SK-N-SH treated with all-trans-retinoic acid at 6 μM for 48 hours (cell line): Measurements from ENCODE around the gene CTR9.

Source experiments
- ATAC-seq: fragments of 200-7000 bp; cut with Tn5 transposase; 3 replicates; pipeline ENCODE4 v1.9.1; 2020; ENCODE audit warnings: mild to moderate bottlenecking, moderate library complexity
- ARNTL ChIP-seq: fragments of 450-650 bp; formaldehyde crosslinking; IDR thresholded peaks from 2 replicates; pipeline ENCODE4 v1.5.0; 2020; ENCODE audit warnings: low read depth, mild to moderate bottlenecking, moderate library complexity, borderline replicate concordance
- CREB5 ChIP-seq: fragments of 250-450 bp; sonication (Bioruptor Pico); IDR thresholded peaks from 2 replicates; pipeline ENCODE4 v1.5.1; 2020; ENCODE audit warnings: low read depth, mild to moderate bottlenecking, moderate library complexity
- CSDC2 ChIP-seq: fragments of 250-450 bp; sonication (Bioruptor Pico); IDR thresholded peaks from 2 replicates; pipeline ENCODE4 v1.5.0; 2020; ENCODE audit warnings: mild to moderate bottlenecking, moderate library complexity
- GLIS3 ChIP-seq: fragments of 250-450 bp; sonication (Bioruptor Pico); IDR thresholded peaks from 2 replicates; pipeline ENCODE4 v1.5.0; 2020; ENCODE audit warnings: mild to moderate bottlenecking, moderate library complexity
- ISL1 ChIP-seq: fragments of 250-450 bp; sonication (Bioruptor Pico); IDR thresholded peaks from 2 replicates; pipeline ENCODE4 v2.1.2; 2022; ENCODE audit warnings: mild to moderate bottlenecking, moderate library complexity
- OSR1 ChIP-seq: fragments of 250-450 bp; sonication (Bioruptor Pico); IDR thresholded peaks from 2 replicates; pipeline ENCODE4 v1.8.0; 2022; ENCODE audit warnings: moderate library complexity, mild to moderate bottlenecking, inconsistent platforms
- PATZ1 ChIP-seq: fragments of 250-450 bp; sonication (Bioruptor Pico); IDR thresholded peaks from 2 replicates; pipeline ENCODE4 v1.8.0; 2020; ENCODE audit warnings: mild to moderate bottlenecking, moderate library complexity, borderline replicate concordance
- TCF4 ChIP-seq: fragments of 250-450 bp; sonication (Bioruptor Pico); IDR thresholded peaks from 2 replicates; pipeline ENCODE4 v1.8.0; 2021; ENCODE audit warnings: mild to moderate bottlenecking, moderate library complexity, borderline replicate concordance
- TOX ChIP-seq: fragments of 250-450 bp; sonication (Bioruptor Pico); IDR thresholded peaks from 2 replicates; pipeline ENCODE4 v1.8.0; 2021; ENCODE audit warnings: mild to moderate bottlenecking, moderate library complexity, borderline replicate concordance
- TSHZ2 ChIP-seq: fragments of 250-450 bp; sonication (Bioruptor Pico); IDR thresholded peaks from 2 replicates; pipeline ENCODE4 v1.5.0; 2020; ENCODE audit warnings: mild to moderate bottlenecking, moderate library complexity
- ZC3H10 ChIP-seq: fragments of 250-450 bp; sonication (Bioruptor Pico); IDR thresholded peaks from 2 replicates; pipeline ENCODE4 v1.5.1; 2021; ENCODE audit warnings: mild to moderate bottlenecking, moderate library complexity
- ZFP3 ChIP-seq: fragments of 250-450 bp; sonication (Bioruptor Pico); IDR thresholded peaks from 2 replicates; pipeline ENCODE4 v1.5.0; 2020; ENCODE audit warnings: mild to moderate bottlenecking, moderate library complexity
- ZNF8 ChIP-seq: fragments of 450-650 bp; formaldehyde crosslinking; IDR thresholded peaks from 2 replicates; pipeline ENCODE4 v1.5.0; 2020; ENCODE audit warnings: mild to moderate bottlenecking, moderate library complexity
- TF ChIP-seq, protein P1 (sequence below): fragments of 250-450 bp; sonication (Bioruptor Pico); IDR thresholded peaks from 2 replicates; pipeline ENCODE4 v1.8.0; 2021; ENCODE audit warnings: low read depth, mild to moderate bottlenecking, moderate library complexity, borderline replicate concordance
- TF ChIP-seq, protein P2 (sequence below): fragments of 250-450 bp; sonication (Bioruptor Pico); IDR thresholded peaks from 2 replicates; pipeline ENCODE4 v1.5.1; 2021; ENCODE audit warnings: mild to moderate bottlenecking, moderate library complexity

Gene CTR9

DNA sequence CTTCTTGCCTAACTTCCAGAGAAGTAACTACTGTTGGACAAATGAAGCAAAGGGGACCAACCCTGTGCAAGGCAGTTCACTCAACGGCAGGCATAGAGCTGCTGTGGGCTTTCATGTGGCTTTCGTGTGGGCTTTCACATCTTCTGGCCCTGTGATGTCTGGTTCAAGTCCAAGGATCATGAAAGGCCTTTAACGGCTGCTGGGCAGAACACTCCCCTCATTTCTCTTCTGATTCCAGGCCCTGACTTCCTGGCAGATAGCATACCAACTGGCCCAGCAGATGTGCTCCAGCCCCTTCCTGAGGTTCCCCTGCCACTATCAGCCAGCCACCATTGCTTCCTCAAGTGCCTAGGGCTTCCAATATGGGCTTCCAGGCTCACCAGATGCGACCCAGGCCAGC, 28.7 kb upstream of the CTR9 start:
- ATAC-seq: no peak
- TF ChIP-seq TSHZ2 (CRISPR knock-in tag) (no peak), GLIS3 (CRISPR knock-in tag) (no peak), OSR1 (no peak)

- ATAC-seq: no peak
- TF ChIP-seq ZFP3 (CRISPR knock-in tag): no peak
- no peak for TF ChIP-seq OSR1
- TF ChIP-seq ZC3H10 (CRISPR knock-in tag): no peak
- TF ChIP-seq PATZ1: no peak
- TF ChIP-seq, protein P1, sequence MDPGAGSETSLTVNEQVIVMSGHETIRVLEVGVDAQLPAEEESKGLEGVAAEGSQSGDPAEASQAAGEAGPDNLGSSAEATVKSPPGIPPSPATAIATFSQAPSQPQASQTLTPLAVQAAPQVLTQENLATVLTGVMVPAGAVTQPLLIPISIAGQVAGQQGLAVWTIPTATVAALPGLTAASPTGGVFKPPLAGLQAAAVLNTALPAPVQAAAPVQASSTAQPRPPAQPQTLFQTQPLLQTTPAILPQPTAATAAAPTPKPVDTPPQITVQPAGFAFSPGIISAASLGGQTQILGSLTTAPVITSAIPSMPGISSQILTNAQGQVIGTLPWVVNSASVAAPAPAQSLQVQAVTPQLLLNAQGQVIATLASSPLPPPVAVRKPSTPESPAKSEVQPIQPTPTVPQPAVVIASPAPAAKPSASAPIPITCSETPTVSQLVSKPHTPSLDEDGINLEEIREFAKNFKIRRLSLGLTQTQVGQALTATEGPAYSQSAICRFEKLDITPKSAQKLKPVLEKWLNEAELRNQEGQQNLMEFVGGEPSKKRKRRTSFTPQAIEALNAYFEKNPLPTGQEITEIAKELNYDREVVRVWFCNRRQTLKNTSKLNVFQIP (CRISPR knock-in tag): no peak
- TF ChIP-seq GLIS3 (CRISPR knock-in tag): no peak
- TF ChIP-seq TOX (CRISPR knock-in tag): no peak
- TF ChIP-seq, all 23 proteins: peak for 0
Observed at GRCh38 chr11:10725114-10725906, 25.7 kb upstream of the CTR9 start.

GRCh38 chr11:10725907-10726253, 25.2 kb upstream of the CTR9 start:
- no peak for ATAC-seq
- TF ChIP-seq CREB5 (CRISPR knock-in tag) (no peak), ZC3H10 (CRISPR knock-in tag) (no peak), OSR1 (no peak), ZNF8 (CRISPR knock-in tag) (no peak), ISL1 (CRISPR knock-in tag) (no peak), ARNTL (CRISPR knock-in tag) (no peak), TCF4 (CRISPR knock-in tag) (no peak), PATZ1 (no peak)
- TF ChIP-seq, protein P2, sequence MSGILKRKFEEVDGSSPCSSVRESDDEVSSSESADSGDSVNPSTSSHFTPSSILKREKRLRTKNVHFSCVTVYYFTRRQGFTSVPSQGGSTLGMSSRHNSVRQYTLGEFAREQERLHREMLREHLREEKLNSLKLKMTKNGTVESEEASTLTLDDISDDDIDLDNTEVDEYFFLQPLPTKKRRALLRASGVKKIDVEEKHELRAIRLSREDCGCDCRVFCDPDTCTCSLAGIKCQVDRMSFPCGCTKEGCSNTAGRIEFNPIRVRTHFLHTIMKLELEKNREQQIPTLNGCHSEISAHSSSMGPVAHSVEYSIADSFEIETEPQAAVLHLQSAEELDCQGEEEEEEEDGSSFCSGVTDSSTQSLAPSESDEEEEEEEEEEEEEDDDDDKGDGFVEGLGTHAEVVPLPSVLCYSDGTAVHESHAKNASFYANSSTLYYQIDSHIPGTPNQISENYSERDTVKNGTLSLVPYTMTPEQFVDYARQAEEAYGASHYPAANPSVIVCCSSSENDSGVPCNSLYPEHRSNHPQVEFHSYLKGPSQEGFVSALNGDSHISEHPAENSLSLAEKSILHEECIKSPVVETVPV (CRISPR knock-in tag): no peak

DNA sequence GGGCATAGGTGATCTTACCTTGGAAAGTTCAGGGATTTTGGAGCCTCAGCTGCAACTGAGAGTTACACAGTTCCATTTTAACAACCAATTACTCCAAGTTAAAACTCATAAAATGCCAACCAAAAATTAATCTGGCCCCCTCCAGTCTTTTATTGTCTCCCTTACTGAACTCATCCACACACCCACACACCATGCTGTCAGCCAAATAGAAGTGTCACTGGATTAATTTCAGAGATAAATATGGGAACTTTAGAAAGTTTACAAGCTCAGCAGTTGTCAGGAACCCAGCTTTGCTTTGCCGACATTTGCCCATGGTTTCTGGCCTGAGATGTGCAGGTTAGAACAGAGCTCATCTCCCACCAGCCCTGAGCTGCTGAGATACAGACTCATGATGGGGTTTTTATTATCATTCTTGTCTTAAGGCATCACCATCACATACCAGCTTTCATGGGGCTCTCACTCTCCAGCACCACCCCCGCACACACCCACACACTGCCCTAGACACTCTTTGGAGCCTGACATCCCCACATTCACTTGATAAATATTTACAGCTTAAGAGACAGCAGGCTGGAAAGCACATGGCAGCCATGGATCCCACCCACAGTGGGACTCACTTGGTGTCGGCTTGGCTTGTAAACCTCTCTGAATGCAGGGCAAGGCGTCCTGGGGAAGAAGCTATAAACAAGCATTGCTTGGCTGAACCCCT, 23.7 kb upstream of the CTR9 start:
- no peak for ATAC-seq
- TF ChIP-seq, protein P2 (CRISPR knock-in tag): no peak
- TF ChIP-seq PATZ1 (no peak), ARNTL (CRISPR knock-in tag) (no peak), CSDC2 (CRISPR knock-in tag) (no peak), CREB5 (CRISPR knock-in tag) (no peak), GLIS3 (CRISPR knock-in tag) (no peak)
